Measurements from ENCODE around the gene GPANK1. TPM values are rescaled to one million over a fixed set of nuclear protein-coding genes. Genes with fewer than 3 reads are reported as not detected.

GPANK1 gene
- total RNA-seq, 1 donor from 2014 or later = 30.1 TPM

GRCh38 chr6:31657406-31658157 lies 7.2 kb downstream of the GPANK1 start:
- H3K36me3 Mint-ChIP-seq (ENCODE audit: unreplicated experiment) = peaks cover 4% of the 10 kb centered on the region
- TF ChIP-seq, protein P1, sequence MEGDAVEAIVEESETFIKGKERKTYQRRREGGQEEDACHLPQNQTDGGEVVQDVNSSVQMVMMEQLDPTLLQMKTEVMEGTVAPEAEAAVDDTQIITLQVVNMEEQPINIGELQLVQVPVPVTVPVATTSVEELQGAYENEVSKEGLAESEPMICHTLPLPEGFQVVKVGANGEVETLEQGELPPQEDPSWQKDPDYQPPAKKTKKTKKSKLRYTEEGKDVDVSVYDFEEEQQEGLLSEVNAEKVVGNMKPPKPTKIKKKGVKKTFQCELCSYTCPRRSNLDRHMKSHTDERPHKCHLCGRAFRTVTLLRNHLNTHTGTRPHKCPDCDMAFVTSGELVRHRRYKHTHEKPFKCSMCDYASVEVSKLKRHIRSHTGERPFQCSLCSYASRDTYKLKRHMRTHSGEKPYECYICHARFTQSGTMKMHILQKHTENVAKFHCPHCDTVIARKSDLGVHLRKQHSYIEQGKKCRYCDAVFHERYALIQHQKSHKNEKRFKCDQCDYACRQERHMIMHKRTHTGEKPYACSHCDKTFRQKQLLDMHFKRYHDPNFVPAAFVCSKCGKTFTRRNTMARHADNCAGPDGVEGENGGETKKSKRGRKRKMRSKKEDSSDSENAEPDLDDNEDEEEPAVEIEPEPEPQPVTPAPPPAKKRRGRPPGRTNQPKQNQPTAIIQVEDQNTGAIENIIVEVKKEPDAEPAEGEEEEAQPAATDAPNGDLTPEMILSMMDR (IDR thresholded peaks at IDR 0.05; ENCODE audit: partially characterized antibody, unreplicated experiment) = no peak
- H3K4me3 Mint-ChIP-seq (ENCODE audit: unreplicated experiment) = peak overlapping the region; percentile 93

DNA sequence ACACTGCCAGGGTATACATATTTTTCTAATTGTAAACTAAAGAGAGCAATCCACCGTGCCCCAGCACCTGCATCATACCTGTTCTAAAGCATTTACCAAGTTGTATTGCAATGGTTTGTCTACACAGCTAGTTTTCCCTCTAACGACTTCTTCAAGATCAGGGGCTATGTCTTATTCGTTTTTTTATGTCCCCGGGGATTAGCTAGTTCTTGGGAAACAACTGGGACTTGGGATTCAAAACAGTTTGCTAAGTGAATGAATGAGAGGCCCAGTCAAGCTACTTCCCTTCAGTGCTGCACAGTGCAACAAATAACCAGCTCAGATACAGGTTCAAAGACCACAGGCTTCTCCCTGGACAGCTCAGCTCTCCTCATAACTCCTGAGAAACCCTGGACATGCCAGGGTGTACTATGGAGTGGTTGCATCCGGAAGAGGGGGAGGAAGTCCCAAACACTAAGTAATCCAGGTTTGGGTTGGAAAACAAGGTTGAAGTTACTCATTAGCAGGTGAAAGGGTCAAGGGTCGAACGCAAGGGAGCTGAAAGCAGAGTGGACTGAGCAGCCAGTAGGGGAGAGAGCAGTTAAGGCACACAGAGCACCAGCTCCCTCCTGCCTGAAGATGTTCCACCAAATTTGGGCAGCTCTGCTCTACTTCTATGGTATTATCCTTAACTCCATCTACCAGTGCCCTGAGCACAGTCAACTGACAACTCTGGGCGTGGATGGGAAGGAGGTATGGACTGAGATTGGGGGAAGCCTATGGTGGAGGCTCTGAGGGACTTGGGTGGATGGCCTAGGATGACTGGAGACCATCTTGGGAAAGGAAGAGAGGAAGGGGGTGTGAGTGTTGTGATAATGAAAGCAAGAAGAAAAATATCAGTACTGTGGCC lies 9.2 kb downstream of the GPANK1 start, which contains the start of gene APOM:
TSS of gene APOM (plus strand) at position 546 of the 889 bp plus-strand sequence. CDS start at position 619, 73 bp downstream.
- Mint-ChIP-seq H3K36me3 (ENCODE audit: unreplicated experiment) (peaks cover 4% of the 10 kb centered on the region), H3K4me3 (ENCODE audit: unreplicated experiment) (peak within 1 kb of the TSS; percentile 61), H3K27me3 (ENCODE audit: unreplicated experiment) (peaks cover 23% of the 10 kb centered on the region), H3K27ac (ENCODE audit: unreplicated experiment) (no peak within 1 kb of the TSS), H3K4me1 (ENCODE audit: low read depth, unreplicated experiment) (peaks cover 18% of the 10 kb centered on the region), H3K9me3 (ENCODE audit: unreplicated experiment) (peaks cover 14% of the 10 kb centered on the region)
- DNase-seq = no peak
- TF ChIP-seq, protein P1 (IDR thresholded peaks at IDR 0.05; ENCODE audit: partially characterized antibody, unreplicated experiment) = no peak

More at GRCh38 chr6:31657406-31658157, 7.2 kb downstream of the GPANK1 start:
- Mint-ChIP-seq H3K4me1 (ENCODE audit: low read depth, unreplicated experiment) (peaks cover 19% of the 10 kb centered on the region), H3K27ac (ENCODE audit: unreplicated experiment) (peak overlapping the region; percentile 17), H3K27me3 (ENCODE audit: unreplicated experiment) (peaks cover 16% of the 10 kb centered on the region), H3K9me3 (ENCODE audit: unreplicated experiment) (peaks cover 2% of the 10 kb centered on the region)
- no peak for DNase-seq

GRCh38 chr6:31654574-31655348 lies 10.0 kb downstream of the GPANK1 start:
- H3K4me1 Mint-ChIP-seq (ENCODE audit: low read depth, unreplicated experiment) = peaks cover 20% of the 10 kb centered on the region
- H3K27ac Mint-ChIP-seq (ENCODE audit: unreplicated experiment) = no peak overlapping the region
- no peak for DNase-seq
- TF ChIP-seq, protein P1 (IDR thresholded peaks at IDR 0.05; ENCODE audit: partially characterized antibody, unreplicated experiment) = no peak
- peaks cover 14% of the 10 kb centered on the region for H3K9me3 Mint-ChIP-seq (ENCODE audit: unreplicated experiment)
- peaks cover 4% of the 10 kb centered on the region for H3K36me3 Mint-ChIP-seq (ENCODE audit: unreplicated experiment)
- H3K27me3 Mint-ChIP-seq (ENCODE audit: unreplicated experiment) = peaks cover 23% of the 10 kb centered on the region
- peak overlapping the region; percentile 38 for H3K4me3 Mint-ChIP-seq (ENCODE audit: unreplicated experiment)

GRCh38 chr6:31652925-31653724 lies 11.7 kb downstream of the GPANK1 start:
- Mint-ChIP-seq H3K4me1 (ENCODE audit: low read depth, unreplicated experiment) (peaks cover 16% of the 10 kb centered on the region), H3K36me3 (ENCODE audit: unreplicated experiment) (peaks cover 4% of the 10 kb centered on the region), H3K27me3 (ENCODE audit: unreplicated experiment) (peaks cover 20% of the 10 kb centered on the region), H3K4me3 (ENCODE audit: unreplicated experiment) (peak overlapping the region; percentile 93), H3K9me3 (ENCODE audit: unreplicated experiment) (peaks cover 15% of the 10 kb centered on the region), H3K27ac (ENCODE audit: unreplicated experiment) (peak overlapping the region; percentile 99)
- TF ChIP-seq, protein P1 (IDR thresholded peaks at IDR 0.05; ENCODE audit: partially characterized antibody, unreplicated experiment) = no peak
- DNase-seq = peak; percentile 78
